HUES64 (cell line): ENCODE data around the gene NR3C2.

Source experiments
- H3K27ac ChIP-seq: 2 replicates; pipeline ENCODE4 v1.7.0; 2013; ENCODE audit warnings: low read depth, low read length, inconsistent platforms
- H3K27me3 ChIP-seq: 2 replicates; pipeline ENCODE4 v1.6.1; 2013; ENCODE audit warnings: mild to moderate bottlenecking, low read length; ENCODE audit not compliant: insufficient read depth
- H3K36me3 ChIP-seq: 2 replicates; pipeline ENCODE4 v1.6.1; 2013; ENCODE audit warnings: mild to moderate bottlenecking, low read length; ENCODE audit not compliant: insufficient read depth
- H3K4me1 ChIP-seq: 2 replicates; pipeline ENCODE4 v1.6.1; 2013; ENCODE audit warnings: mild to moderate bottlenecking, low read length, moderate library complexity; ENCODE audit not compliant: insufficient read depth
- H3K4me3 ChIP-seq: 2 replicates; pipeline ENCODE4 v1.5.1; 2013; ENCODE audit warnings: mild to moderate bottlenecking, low read length, moderate library complexity
- H3K9ac ChIP-seq: 2 replicates; pipeline ENCODE4 v1.6.1; 2013; ENCODE audit warnings: mild to moderate bottlenecking, low read depth, low read length
- H3K9me3 ChIP-seq: 2 replicates; pipeline ENCODE4 v1.6.1; 2013; ENCODE audit warnings: low read depth, low read length; ENCODE audit not compliant: insufficient read depth
- WGBS: fragments of 150-250, 120-280 bp; methylation state at CpG from one replicate; pipeline ENCODE4 v1.1.7; 2013; ENCODE audit warnings: missing lambda C conversion rate; 5-methylcytosine and 5-hydroxymethylcytosine counted together

The NR3C2 gene

GRCh38 chr4:148434075-148434773 lies 8.0 kb downstream of the NR3C2 start:
- Histone ChIP-seq H3K27me3 (no peaks in the 10 kb centered on the region; the same call in 1 of the 2 replicates), H3K9me3 (no peaks in the 10 kb centered on the region), H3K36me3 (no peaks in the 10 kb centered on the region), H3K27ac (no peak overlapping the region), H3K9ac (no peak overlapping the region), H3K4me1 (peaks cover under 1% of the 10 kb centered on the region; the same call in 1 of the 2 replicates), H3K4me3 (no peak overlapping the region)
- WGBS: no CpG with 5 or more reads among the region's 2 CpGs

DNA sequence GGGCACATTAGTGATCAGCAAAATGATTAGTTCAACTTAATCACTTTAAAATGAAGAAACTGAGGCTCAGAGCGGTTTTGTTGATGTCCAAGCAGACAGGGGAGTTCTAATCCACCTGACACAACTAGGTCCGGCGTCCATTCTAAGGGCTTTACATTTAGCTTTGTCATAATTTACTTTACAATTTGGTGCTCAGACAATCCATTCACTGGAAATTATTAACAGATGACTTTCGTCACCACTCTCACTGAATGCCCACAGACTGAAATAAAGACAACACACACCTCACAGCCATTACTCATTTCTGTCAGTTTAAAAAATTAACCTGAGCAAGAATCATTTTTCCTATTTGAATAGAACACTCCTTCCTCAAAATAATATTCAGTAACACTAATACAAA lies 10.8 kb downstream of the NR3C2 start:
- H3K4me1 ChIP-seq: no peaks in the 10 kb centered on the region
- no peak overlapping the region for H3K4me3 ChIP-seq
- 96% methylated on average over 4 of the region's 4 CpGs for WGBS
- no peaks in the 10 kb centered on the region for H3K36me3 ChIP-seq
- H3K27ac ChIP-seq: no peak overlapping the region
- H3K9me3 ChIP-seq: no peaks in the 10 kb centered on the region
- H3K27me3 ChIP-seq: no peaks in the 10 kb centered on the region
- H3K9ac ChIP-seq: no peak overlapping the region

DNA sequence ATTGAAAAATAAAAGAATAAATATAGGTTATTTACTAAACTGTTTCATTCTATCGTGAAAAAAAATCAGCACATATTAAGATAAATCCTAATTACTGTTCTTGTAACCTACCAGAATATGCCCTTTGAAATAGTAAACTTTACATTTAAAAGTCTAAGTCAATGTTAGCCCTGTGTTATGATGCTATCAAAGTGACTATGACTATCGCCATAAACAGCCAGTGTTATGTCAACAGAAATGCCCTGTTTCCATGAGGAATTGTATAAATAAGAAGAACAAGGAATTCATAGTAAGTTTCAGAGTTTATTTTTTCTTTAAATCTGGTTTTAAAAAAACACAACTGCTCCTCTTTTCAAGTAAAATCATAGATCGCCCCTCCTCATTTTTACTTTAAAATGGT lies 11.4 kb downstream of the NR3C2 start:
- 96% methylated on average over 1 of the region's 3 CpGs for WGBS
- H3K27me3 ChIP-seq: no peaks in the 10 kb centered on the region
- H3K9me3 ChIP-seq: no peaks in the 10 kb centered on the region
- no peaks in the 10 kb centered on the region for H3K36me3 ChIP-seq
- H3K4me1 ChIP-seq: no peaks in the 10 kb centered on the region
- H3K9ac ChIP-seq: no peak overlapping the region
- H3K27ac ChIP-seq: no peak overlapping the region
- H3K4me3 ChIP-seq: no peak overlapping the region

DNA sequence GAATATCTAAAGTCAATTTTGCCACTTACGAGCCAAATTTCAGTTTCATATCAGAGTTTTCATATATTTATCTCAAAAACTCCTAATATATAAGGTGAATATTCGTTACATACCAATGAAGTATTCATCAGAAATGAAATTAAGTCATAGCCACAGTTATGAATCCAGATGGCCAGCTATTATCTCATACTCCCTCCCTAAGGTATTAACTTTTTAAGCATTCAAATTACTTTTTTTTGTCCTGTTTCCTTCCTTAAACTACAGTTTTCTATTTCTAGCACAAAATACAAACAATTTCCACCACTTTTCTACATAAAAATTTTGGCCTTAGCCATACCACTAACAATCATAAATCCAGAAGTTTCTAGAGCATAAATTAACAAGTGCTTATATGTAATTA lies 13.0 kb downstream of the NR3C2 start:
- no peaks in the 10 kb centered on the region for H3K9me3 ChIP-seq
- no peaks in the 10 kb centered on the region for H3K27me3 ChIP-seq
- no peaks in the 10 kb centered on the region for H3K36me3 ChIP-seq
- H3K4me1 ChIP-seq: no peaks in the 10 kb centered on the region
- 100% methylated on average over 2 of the region's 2 CpGs for WGBS
- H3K27ac ChIP-seq: no peak overlapping the region
- no peak overlapping the region for H3K9ac ChIP-seq
- no peak overlapping the region for H3K4me3 ChIP-seq

DNA sequence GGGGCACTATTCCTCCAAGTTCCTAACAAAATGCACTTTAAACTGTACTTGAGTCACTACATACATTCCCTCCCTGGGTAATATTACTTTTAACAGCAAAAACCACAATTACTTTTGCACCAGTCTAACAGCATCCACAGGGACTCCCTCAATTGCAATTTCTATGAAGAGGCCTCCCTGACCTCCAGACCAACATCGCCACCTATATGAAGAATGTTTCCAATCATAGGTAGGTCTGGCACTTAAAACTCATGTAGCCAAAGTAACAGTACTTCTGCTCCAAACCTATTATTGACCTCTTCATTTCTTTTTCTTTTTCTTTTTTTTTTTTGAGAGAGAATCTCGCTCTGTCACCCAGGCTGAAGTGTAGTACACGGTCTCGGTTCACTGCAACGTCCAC lies 15.6 kb downstream of the NR3C2 start:
- no peaks in the 10 kb centered on the region for H3K36me3 ChIP-seq
- no peak overlapping the region for H3K9ac ChIP-seq
- WGBS: 98% methylated on average over 5 of the region's 5 CpGs
- no peaks in the 10 kb centered on the region for H3K27me3 ChIP-seq
- no peaks in the 10 kb centered on the region for H3K4me1 ChIP-seq
- H3K4me3 ChIP-seq: no peak overlapping the region
- H3K27ac ChIP-seq: no peak overlapping the region
- H3K9me3 ChIP-seq: no peaks in the 10 kb centered on the region

- Histone ChIP-seq H3K27ac (no peak overlapping the region), H3K36me3 (no peaks in the 10 kb centered on the region), H3K9ac (no peak overlapping the region), H3K27me3 (no peaks in the 10 kb centered on the region), H3K9me3 (no peaks in the 10 kb centered on the region), H3K4me3 (no peak overlapping the region), H3K4me1 (no peaks in the 10 kb centered on the region)
- WGBS: 90% methylated on average over 5 of the region's 5 CpGs
Measured at GRCh38 chr4:148425327-148426110, 16.7 kb downstream of the NR3C2 start.

GRCh38 chr4:148420397-148420796 lies 21.8 kb downstream of the NR3C2 start:
- no peaks in the 10 kb centered on the region for H3K9me3 ChIP-seq
- 100% methylated on average over 2 of the region's 2 CpGs for WGBS
- no peaks in the 10 kb centered on the region for H3K36me3 ChIP-seq
- H3K4me1 ChIP-seq: no peaks in the 10 kb centered on the region
- H3K27me3 ChIP-seq: no peaks in the 10 kb centered on the region
- H3K4me3 ChIP-seq: no peak overlapping the region
- H3K27ac ChIP-seq: no peak overlapping the region
- H3K9ac ChIP-seq: no peak overlapping the region

- Histone ChIP-seq H3K36me3 (no peaks in the 10 kb centered on the region), H3K4me3 (no peak overlapping the region), H3K9me3 (no peaks in the 10 kb centered on the region), H3K27me3 (no peaks in the 10 kb centered on the region), H3K4me1 (no peaks in the 10 kb centered on the region), H3K9ac (no peak overlapping the region), H3K27ac (no peak overlapping the region)
- WGBS: 93% methylated on average over 1 of the region's 2 CpGs
Measured at GRCh38 chr4:148415500-148415899, 26.7 kb downstream of the NR3C2 start.

- 88% methylated on average over 2 of the region's 2 CpGs for WGBS
- Histone ChIP-seq H3K9me3 (no peaks in the 10 kb centered on the region), H3K36me3 (no peaks in the 10 kb centered on the region), H3K27ac (no peak overlapping the region), H3K4me3 (no peak overlapping the region), H3K9ac (no peak overlapping the region), H3K4me1 (peaks cover 4% of the 10 kb centered on the region; the same call in 1 of the 2 replicates), H3K27me3 (no peaks in the 10 kb centered on the region)
Measured at GRCh38 chr4:148412460-148412994, 29.7 kb downstream of the NR3C2 start.

- H3K36me3 ChIP-seq: no peaks in the 10 kb centered on the region
- no peak overlapping the region for H3K9ac ChIP-seq
- H3K27ac ChIP-seq: no peak overlapping the region
- 92% methylated on average over 5 of the region's 5 CpGs for WGBS
- no peaks in the 10 kb centered on the region for H3K27me3 ChIP-seq
- no peaks in the 10 kb centered on the region for H3K9me3 ChIP-seq
- H3K4me1 ChIP-seq: peaks cover 4% of the 10 kb centered on the region; the same call in 1 of the 2 replicates
- no peak overlapping the region for H3K4me3 ChIP-seq
Measured at GRCh38 chr4:148405161-148405893, 36.9 kb downstream of the NR3C2 start.

DNA sequence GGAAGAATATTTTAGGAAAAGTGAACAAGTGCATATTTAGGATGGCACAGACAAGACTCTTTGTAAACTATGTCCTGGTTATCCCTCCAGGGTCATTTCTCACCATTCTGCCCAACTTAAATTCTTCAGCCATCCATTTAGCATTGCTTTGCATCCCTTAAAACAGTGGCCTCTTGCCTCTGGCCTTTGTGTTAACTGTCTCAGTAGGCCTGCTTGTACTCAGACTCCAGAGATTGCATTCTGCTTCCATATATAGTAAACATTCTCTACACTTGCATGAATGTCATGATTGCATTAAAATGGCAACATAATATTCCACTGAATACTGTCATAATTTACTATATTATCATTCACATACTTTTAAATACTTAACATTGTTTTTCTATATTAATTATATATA lies 43.2 kb downstream of the NR3C2 start:
- Histone ChIP-seq H3K4me1 (no peaks in the 10 kb centered on the region), H3K9me3 (no peaks in the 10 kb centered on the region), H3K36me3 (no peaks in the 10 kb centered on the region), H3K9ac (no peak overlapping the region), H3K27ac (no peak overlapping the region), H3K4me3 (no peak overlapping the region), H3K27me3 (no peaks in the 10 kb centered on the region)
